NCI-H1930 (cell line): Measurements from ENCODE around the gene NLRP14.

ENCODE experiments used
- DNase-seq, 2 experiments: peaks; one replicate each; lab custom pipeline; 2025; lab: John Stamatoyannopoulos, UW

Gene NLRP14, protein sequence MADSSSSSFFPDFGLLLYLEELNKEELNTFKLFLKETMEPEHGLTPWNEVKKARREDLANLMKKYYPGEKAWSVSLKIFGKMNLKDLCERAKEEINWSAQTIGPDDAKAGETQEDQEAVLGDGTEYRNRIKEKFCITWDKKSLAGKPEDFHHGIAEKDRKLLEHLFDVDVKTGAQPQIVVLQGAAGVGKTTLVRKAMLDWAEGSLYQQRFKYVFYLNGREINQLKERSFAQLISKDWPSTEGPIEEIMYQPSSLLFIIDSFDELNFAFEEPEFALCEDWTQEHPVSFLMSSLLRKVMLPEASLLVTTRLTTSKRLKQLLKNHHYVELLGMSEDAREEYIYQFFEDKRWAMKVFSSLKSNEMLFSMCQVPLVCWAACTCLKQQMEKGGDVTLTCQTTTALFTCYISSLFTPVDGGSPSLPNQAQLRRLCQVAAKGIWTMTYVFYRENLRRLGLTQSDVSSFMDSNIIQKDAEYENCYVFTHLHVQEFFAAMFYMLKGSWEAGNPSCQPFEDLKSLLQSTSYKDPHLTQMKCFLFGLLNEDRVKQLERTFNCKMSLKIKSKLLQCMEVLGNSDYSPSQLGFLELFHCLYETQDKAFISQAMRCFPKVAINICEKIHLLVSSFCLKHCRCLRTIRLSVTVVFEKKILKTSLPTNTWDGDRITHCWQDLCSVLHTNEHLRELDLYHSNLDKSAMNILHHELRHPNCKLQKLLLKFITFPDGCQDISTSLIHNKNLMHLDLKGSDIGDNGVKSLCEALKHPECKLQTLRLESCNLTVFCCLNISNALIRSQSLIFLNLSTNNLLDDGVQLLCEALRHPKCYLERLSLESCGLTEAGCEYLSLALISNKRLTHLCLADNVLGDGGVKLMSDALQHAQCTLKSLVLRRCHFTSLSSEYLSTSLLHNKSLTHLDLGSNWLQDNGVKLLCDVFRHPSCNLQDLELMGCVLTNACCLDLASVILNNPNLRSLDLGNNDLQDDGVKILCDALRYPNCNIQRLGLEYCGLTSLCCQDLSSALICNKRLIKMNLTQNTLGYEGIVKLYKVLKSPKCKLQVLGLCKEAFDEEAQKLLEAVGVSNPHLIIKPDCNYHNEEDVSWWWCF

DNA sequence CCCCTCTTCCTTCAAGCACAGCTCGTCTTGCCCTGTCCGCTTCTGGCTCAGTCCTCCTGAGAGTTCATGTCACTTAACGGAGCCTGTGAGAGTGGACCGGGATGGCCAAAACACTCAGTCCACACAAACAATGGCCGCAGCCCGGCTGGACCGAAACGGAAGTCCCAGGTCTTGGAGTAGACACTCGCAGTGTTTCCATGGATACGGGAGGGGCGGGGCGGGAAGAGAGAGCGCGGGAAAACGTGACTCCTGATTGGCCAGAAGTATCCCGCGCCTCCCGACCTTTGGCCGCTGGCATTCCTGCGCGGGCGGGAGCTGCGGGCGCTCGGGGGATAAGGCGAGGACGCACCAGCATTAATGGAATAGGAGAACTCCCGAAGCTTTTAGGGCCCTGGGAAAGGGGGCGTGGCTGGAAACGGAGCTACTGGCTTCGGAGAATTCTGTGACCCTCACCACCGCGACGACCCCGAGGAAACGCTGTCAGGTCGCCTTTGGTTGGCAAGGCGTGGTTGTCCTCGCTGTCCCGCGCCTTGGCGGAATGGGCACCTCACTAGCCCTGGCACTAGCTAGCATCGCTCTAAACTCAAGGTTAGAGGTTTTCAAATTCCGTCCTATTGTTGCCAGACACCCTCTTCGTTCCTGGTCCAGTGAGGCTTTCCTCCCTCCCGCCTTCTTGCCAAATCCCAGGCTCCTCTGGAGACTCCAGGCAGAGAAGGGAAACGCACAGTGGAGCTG, at the start of gene NLRP14, which contains the start of gene ZNF214:
TSS of gene NLRP14 (plus strand) at position 297 of the 735 bp plus-strand sequence. CDS start 18,108 bp downstream, outside the sequence.
TSS of gene ZNF214 (minus strand) at position 164 of the 735 bp plus-strand sequence. CDS start 17,511 bp downstream, outside the sequence.
- DNase-seq, result peak; percentile 93

DNA sequence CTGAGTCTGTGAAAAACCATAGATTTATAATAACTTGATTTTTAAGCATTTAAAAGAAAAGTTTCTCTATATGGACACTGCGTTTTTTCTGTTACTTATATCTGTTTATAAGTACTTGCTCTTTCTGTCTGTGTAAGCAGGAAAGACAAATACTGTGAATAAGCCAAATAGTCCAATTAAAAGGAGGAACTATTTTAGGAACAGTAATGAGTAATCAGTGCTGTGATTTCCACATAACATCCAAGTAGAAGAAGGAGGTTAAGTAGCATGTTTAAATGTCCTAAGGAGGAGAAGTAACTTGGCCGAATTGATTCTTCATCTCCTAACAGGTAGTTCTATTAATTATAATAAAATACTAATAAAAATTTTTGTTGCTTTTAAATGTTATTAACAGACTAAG, 40.9 kb upstream of the NLRP14 start:
- no peak for DNase-seq

DNA sequence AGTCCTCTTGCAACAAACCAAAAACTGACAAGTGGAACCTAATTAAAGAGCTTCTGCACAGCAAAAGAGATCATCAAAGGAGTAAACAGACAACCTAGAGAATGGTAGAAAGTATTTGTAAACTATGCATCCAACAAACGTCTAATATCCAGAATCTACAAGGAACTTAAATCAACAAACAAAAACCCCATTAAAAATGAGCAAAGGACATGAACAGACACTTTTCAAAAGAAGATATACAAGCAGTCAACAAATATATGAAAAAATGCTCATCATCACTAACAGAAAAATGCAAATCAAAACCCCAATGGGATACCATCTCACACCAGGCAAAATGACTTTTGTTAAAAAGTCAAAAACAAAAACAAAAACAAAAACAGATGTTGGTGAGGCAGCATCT, 33.8 kb upstream of the NLRP14 start:
- no peak for DNase-seq

DNA sequence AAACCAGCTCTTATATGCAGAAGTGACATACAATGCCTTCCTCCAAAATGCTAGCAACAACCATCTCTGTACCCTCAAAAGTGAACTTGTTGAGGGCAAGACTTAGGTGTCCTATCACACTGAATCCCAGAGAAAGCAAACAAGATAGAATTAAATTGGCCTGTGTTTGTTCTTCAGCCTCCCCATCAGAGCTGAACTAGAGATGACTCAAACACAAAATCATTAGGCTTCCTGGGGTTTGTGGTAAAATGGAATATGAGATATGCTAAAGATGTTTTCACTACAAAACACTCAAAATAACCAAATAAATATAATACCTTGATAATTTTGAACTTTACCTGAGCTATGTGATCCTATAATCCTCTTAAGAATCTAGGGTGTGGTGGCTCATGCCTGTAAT, 31.8 kb upstream of the NLRP14 start:
- DNase-seq, result no peak

DNA sequence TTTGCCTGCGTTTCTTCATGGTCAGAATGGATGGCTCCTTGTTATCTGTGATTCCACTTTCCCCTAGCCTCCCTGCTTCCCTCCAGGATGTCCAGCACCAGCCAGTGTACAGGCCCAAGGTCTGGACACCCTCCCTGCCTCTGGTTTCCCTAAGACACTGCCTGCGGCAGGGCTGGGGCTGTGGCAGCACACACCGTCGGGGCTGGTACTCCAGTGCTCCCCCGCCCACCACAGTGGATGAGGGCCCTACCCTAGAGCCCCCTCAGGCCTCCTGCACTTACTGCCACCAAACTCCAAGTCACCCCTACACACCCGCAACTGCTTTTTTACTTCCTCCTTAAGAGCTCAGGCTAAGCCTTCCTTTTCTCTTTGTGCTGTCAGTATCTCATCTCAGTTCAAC, 29.1 kb upstream of the NLRP14 start:
- DNase-seq, result no peak

DNA sequence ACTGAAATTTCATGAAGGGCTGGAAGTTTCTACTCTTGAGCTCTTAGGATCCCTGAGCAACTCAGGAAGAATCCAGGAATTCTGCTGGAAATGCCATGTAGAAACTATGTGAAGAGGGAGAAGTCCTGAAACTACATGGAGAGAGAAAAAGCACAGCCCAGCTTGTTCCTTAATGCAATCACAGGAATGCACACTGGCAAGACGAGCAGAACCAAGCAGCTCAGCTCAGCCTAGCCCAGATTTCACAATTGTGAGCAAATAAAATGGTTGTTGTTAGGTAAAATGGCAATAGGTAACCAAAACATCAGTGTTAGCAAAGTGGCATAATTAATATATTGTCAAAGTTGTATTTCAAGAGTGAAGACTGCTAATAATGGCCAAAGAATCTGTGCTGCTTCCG, 28.3 kb upstream of the NLRP14 start:
- no peak for DNase-seq

DNA sequence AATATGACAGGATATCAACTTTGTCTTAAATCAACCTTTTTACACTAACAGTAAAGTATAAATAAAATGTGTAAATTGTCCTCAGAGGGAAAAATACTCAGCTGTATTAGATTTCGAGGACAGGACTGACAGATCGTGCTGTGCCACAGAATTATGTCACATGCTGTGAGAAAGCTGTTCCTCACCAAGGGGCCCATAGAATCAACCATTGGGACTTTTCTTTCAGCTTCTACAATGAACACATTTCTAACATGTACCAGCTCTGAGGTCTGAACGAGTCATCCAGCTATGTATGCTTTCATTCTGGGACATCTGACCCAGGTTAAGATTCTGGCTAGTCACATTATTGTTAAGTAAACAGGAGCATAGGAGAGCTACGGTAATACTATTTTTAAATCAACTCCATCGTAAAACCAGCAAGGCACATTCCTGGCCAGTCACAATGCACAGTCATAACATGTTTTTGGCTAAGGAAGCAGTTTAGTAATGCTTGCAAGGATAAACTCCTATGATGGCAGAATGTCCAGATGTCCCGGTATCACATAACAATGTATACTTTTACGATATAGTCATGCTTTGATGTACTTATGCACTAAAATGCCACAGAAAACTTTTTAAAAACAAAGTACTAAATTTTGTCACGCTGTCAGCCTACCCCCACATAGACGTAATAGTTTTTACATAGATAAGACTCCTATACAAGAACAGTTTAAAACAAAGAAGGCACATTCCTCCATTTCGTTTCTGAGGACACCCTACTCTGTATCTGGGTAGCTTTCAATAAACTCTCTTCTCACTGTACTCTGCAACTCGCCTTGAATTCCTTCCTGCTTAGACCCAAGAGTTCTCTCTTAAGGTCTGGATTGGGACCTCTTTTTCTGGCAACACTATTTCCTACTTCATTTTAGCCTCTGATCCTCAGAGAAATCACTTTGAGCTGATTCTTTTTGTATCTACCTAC, 27.5 kb upstream of the NLRP14 start:
- DNase-seq, result no peak

DNA sequence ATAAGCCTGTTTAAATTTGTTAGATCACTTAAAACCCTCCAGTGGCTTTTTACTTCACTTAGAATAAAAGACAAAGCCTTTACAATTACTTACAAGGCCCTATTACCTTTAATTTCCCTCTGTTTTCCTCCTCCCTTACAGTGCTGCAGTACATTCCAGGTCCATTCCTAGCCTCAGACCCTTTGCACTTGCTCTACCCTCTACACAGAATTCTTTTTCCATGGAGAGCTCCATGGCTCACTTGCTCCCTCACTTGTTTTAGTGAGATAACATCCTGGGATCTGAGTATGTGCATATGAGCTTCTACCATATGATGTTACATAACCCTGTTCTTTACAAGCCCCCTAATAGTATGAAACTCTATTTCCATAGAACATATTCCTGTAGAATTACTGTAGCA, 24.6 kb upstream of the NLRP14 start:
- no peak for DNase-seq

DNA sequence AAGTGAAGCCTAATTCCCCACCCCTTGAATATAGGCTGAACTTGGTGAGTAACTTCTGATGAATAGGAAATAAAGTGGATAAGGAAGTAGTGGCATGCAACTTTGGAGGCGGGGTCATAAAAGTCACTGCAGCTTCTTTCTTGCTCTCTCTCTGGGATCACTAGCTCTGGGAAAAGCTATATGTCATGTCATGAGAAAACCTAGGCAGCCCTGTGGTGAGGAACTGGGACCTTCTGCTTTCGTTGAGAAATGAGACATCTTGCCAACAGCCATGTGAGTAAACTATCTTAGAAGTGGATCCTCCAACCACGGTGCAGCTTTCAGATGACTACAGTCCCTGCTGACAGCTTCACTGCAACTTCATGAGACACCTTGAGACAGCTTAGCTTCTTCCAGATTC, 15.8 kb upstream of the NLRP14 start:
- no peak for DNase-seq

DNA sequence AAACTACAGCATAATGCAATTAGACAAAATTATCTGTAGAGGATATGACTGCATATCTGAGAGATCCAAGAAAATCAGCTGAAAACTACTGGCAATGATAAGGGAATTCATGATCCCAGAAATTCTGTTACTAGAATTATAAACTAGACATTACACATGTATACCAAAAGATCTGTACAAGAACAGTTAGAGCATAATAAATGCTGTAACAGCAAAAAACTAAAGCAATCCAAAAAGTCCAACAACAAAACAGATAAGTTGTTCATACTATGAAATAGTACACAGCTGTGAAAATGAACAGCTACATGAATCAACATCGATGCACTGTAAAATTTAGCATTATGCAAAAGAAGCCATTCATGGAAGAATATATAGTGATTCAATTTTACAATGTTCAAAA, 6.2 kb upstream of the NLRP14 start:
- DNase-seq, result no peak

DNA sequence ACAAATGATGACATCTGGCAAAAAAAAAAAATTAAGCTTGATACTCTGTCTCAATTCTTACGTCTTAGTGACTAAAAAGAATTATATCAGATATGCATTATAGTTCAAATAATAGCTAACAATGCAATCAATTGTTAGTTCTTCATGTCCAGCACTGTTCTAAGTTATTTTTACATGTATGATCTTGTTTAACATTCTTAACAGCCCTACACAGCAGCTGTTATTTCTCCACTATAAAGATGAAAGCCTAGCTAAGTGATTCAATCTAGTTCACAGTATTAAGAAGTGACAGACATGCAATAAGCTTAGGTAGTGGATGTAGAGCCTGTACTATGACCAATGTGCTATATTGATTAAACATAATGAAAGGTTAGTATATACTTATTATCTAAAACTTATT, 4.3 kb upstream of the NLRP14 start:
- DNase-seq, result no peak

DNA sequence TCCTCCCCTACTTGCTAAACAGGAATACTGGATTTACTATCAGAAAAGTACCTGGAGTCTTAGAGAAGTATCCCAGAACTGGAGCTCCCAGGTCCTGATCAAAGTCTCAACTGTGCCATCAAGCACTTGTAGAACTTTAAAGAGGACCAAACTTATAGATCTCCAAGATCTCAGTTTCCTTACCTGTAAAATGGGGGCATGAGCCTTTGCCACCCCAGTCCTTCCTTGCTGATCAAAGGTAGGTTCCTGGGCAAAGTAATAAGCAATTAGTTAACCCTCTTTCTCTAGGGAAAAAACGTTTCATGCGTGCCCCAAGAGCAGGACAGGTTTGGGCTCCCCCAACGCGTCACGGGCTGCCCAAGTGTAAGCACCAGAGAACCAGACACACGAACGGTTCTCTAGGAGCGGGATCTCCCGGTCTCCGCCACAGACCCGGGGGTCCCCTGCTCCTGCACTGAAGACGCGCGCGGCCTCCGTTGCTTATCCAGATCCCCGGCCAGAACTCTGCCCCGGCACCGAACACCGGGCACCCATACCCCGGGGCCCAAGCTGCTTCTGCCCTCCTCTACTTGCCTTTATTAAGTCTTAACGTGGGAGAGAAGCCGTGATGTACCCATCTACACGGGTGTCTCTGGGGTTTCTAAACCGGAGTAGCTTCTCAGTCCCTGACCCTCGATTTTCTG, 638 bp upstream of the NLRP14 start:
- DNase-seq, result no peak

DNA sequence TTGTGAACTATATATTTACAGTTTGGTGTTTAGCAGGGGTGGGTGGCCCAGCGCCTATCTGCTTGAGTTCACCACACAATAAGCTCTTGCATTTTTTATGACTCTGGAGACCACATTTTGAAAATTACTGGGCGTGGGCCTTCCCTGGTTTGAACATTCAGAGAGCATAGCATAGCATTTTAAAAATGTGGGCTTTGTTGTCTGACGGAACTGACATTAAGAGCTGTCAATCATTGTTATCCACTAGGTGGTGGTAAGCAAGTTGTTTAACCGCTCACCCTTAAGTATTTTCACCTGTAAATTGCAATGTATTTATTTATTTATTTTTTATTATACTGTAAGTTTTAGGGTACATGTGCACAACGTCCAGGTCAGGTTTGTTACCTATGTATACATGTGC, 1.0 kb downstream of the NLRP14 start:
- DNase-seq, result no peak

DNA sequence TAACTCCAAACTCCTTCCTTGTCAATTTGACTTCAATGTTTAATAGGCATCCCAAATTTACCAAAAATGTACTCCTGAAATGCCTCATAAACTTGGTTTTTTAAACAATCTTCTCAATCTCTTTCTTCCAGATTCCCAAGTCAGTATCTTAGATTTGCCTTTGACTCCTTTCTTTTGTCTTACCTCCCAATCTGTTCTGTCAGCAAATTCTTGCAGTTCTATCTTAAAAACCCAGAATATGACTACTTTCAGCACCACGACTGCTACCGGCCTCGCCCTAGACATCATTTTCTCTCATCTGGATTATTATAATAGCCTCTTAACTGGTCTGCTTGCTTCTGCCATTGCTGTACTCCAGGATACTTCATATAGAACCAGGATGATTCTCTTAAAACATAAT, 7.9 kb downstream of the NLRP14 start:
- no peak for DNase-seq

DNA sequence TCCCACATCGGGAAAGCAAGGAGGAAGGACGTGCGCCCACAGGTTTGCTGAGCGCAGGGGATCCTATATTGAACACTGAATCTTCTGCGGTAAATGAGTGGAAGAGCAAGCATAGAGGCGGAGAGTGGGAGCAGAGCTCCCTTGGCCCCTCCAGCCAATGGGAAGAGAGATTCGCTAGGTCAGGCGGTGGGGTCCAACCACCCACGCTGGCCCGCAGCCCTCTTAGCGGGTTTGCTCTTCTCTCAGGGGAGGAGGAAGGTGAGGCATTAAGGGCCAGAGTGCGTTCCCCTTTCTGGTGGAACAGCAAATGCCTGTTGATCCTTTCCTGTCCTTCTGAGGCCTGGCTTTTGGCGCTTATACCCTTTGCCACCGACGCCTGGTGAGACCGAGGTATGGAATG, 10.6 kb downstream of the NLRP14 start:
- no peak for DNase-seq

DNA sequence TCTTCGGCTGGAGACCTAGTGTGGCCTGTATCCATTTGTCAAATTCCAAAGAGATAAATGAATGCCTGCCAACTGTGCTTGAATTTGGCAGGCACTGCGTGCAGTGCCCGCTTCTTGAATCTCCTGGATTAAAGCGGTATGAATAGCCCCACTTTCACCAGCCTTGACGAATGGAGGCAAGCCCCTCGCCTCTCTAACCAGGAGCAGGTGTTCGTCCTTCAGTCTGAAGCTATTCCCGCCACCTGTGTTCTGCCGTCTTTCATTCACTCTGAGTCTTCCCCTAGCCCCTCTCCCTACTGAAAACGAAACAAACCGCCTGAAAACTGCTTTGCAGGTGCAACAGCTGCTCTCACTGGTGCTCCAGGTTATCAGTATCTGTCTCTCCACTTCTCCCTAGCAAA, 11.2 kb downstream of the NLRP14 start:
- no peak for DNase-seq

DNA sequence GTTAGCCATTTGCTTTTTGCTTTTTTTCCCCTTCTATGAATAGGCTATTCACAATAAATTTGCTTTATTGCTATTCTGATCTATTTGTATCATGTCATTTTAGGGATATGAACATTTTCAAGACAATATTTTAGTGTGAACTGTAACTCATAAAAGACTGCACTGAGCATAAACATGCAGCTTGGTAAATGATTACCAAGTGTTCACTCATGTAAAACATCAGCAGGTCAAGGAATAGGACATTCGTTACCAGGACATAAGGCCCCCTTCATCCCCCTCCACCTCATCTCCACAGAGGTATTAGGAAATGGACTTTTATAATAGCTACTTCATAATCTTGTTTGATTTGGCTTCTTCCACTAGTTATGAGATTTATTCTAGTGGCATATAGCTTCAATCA, 12.4 kb downstream of the NLRP14 start:
- no peak for DNase-seq

DNA sequence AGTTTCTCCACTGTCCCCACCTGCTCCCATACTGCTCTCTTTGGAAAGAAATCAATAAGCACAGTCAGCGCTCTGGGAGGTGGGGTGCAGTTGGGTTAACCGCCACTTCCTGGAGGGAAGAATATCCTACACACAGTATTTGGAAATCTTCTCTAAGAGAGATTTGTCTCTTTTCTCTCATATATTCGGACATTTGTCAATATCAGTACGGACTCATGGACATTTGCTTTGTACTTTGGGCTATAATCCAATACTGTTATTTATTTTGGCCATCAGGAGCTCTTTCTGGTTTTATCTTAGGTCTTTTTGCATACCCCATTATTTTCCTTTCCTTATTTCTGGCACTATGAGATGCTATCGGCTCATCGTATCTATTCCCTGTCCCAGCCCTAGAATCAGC, 13.7 kb downstream of the NLRP14 start:
- no peak for DNase-seq

DNA sequence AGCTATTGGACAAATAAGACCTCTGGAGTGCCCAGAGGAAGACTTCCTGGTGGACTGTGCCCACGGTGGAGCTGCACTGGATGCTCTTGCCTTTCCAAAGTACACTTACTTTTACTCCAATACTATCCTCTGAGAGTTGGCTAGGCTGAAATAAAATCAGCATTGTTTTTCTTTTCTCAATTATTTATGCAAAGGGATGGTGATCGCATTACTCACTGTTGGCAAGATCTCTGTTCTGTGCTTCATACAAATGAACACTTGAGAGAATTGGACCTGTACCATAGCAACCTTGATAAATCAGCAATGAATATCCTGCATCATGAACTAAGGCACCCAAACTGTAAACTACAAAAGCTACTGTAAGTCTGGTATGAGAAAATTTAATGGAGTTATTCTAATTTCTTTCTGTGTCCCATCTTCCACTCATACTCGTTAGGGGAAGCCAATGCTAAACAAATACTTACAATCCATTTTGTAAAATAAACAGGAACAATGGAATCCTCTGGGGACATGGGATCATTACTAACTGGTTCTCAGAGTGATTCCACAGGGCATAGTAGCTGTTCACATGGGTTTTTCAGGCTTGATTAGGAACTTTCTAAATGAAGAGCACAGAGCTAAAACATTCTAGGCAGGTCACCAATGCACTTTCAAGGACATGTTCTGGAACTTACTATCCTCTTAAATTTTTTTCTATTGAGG, 26.3 kb downstream of the NLRP14 start:
- peak in 1 of 2 experiments; percentile 17 for DNase-seq

DNA sequence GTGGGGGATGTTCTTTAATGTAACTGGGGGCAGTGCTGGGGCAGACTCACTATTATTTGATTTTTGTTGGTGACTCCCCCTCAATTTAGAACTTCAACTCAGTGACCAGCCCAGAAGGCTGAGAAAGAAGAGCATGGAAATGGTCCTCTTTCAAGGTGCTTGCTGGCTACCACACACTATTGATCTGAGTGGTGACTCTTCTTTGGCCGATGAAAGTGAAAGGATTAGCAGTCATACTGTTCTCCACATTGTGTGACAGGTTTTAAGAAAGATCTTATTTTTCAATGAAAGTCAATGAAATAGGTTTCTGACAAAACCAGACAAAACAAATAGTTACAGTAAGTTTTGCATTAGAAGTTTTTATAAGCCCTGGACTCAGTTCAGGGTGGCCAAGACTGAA, 29.9 kb downstream of the NLRP14 start:
- no peak for DNase-seq
